GM21825 (cell line): ENCODE results near the gene ANKRD45.
"Not testable (repeated sequence)": the region's sequence is repeated elsewhere in the genome, so short reads cannot be mapped to it uniquely, and the experiment has no call there.

Experiments used
- ATAC-seq: cut with Tn5 transposase; IDR thresholded peaks from one replicate; pipeline ENCODE4 v1.9.1; 2021; ENCODE audit warnings: mild to moderate bottlenecking, moderate library complexity; ENCODE audit not compliant: unreplicated experiment

Gene ANKRD45

DNA sequence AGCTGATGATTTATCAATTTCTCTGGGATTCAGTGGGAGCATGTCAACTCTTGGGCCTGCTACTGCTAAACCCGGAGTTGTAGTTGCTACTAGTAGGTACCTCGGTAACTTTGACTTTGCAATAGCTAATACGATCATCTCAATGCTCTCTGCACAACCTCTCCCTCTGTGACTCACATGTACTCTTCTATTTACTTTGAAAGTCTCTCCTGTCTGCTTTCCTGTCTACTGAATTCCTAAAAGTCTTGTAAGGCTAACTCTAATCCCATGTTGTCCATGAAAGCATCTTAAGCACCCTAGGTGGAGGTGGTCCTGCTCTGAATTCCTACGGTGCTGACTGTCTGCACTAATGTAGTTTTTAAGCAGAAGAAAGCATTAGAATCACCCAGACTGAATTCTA lies 96.1 kb downstream of the ANKRD45 start:
- ATAC-seq: no peak

- ATAC-seq: no peak
These were observed 97.3 kb downstream of the ANKRD45 start for GRCh38 chr1:173572201-173572873.

DNA sequence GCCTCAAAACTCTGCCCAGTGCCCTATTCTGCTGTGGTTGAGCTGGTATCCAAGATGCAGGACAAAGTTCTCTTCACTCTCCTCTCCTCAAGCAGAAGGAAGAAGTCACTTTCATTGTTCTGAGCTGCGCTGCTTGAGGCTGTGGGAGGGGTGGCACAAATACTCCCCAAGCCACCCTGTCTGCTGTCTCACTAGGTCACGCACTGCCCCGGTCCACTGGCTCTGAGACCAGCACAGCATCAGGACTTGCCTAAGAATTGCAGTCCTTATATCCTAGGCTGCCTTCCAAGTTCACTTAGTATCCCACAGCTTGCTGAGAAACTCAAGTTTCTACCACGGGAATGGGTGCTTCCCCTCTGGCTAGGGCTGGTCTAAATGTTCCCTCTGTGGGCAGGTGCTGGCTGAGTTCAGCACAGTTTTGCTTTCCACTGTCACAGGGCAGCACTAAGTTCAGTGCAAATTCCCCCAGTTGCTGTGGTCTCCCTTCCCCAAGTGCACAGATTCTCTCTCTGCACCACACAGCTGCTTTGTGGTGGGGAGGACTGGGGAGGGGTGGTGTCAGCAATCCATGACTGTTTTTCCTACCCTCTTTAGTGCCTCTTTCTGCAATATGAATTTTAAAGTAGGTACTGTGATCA lies 99.2 kb downstream of the ANKRD45 start:
- ATAC-seq: peak; percentile 81

DNA sequence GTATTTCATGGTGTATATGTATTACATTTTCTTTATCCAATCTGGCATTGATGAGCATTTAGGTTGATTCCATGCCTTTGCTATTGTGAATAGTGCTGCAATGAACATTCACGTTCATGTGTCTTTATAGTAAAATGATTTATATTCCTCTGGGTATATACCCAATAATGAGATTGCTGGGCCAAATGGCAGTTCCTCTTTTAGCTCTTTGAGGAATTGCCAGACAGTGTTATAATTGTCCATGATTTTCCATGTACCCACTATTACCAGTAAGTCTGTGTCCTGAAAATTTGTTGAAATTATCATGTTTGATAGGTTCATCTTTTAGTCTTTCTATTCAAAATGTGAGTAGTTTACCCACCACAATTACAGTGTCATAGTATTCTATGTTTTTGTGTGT lies 101.2 kb downstream of the ANKRD45 start:
- no peak for ATAC-seq

DNA sequence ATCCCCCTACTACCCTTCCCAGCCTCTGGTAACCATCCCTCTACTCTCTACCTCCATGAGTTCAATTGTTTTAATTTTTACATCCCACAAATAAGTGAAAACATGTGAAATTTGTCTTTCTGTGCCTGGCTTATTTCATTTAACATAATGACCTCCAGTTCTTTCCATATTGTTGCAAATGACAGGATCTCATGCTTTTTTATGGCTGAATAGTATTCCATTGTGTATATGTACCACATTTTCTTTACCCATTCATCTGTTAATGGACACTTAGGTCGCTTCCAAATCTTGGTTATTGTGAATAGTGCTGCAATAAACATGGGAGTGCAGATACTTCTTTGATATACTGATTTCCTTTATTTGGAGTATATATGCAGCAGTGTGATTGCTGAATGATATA lies 105.8 kb downstream of the ANKRD45 start:
- not testable (repeated sequence) for ATAC-seq

DNA sequence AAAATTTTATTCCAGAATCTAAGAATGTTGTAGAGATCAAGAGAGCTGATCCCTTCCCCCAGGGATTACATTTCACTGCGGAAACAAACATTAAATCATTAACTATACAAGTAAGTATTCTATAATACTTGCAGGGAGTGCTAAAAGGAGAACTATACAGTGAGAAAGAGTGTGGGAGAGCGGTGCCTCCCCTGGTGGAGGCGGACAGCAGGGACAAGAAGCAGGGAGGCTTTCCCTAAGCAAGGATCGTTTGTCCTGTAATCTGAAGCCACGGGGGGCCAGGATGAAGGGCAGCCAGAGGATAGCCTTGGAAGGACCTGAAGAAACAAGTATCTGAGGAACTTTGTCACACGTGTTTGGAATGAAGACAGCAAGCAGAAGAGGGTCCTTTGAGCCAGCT lies 106.8 kb downstream of the ANKRD45 start:
- no peak for ATAC-seq

GRCh38 chr1:173561263-173561662 lies 108.4 kb downstream of the ANKRD45 start:
- ATAC-seq: no peak

DNA sequence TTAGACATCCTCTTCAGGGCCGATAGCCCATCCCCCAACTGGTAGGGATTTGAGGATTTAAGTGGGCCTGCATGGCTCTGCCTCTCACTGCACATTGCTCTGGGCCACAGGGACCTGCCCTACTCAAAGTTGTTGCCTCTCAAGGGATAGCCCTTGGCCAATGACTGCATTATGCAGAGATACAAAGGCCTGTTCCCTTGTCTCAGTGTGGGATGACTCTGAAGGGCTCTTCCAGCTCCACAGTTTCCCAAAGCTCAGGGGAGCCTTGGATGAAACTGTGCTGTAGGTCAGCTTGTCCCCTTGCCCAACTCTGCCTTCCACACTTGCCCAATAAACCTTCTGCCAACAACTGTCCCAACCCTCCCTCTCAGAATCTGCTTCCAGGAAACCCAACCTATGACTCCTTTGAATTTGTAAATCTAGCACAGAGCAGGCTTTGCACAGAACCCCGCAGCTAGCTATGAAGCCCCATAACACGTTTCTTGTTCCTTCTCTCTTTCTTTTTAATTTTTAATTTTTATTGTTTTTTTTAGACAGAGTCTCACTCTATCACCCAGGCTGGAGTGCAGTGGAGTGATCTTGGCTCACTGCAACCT lies 109.3 kb downstream of the ANKRD45 start:
- ATAC-seq: no peak
